Activated CD4-positive, alpha-beta T cell treated with anti-CD3 and anti-CD28 coated beads, Interleukin-2, amount 50 U/mL, for 4 hours (primary cell): ENCODE measurements around the gene MDC1.

Experiments used
- DNase-seq, 2 experiments: peaks; one replicate each; pipeline ENCODE4 v3.0.0-alpha.2; 2020

MDC1 gene

GRCh38 chr6:30747902-30748769 is 31.1 kb upstream of the MDC1 start:
- DNase-seq = no peak

- no peak for DNase-seq
Measured at GRCh38 chr6:30747300-30747687, 30.2 kb upstream of the MDC1 start.

GRCh38 chr6:30744054-30744805 is 27.1 kb upstream of the MDC1 start, which contains the start of gene IER3:
Gene IER3, minus strand, starts transcription at chr6:30744547. Its CDS starts 29 bp downstream, at chr6:30744518.
- peak; percentile 87 to 88 for DNase-seq

- peak in 1 of 2 experiments; percentile 36 for DNase-seq
Measured at GRCh38 chr6:30743099-30744053, 26.3 kb upstream of the MDC1 start.

- peak; percentile 84 for DNase-seq
Measured at GRCh38 chr6:30742316-30743098, 25.4 kb upstream of the MDC1 start, which contains the start of gene FLOT1. Gene FLOT1, minus strand, starts transcription at chr6:30742687. Its CDS starts 498 bp downstream, at chr6:30742189.

GRCh38 chr6:30741789-30742315 is 24.8 kb upstream of the MDC1 start:
- peak; percentile 35 to 39 for DNase-seq

- no peak for DNase-seq
Measured at GRCh38 chr6:30741063-30741779, 24.1 kb upstream of the MDC1 start.

GRCh38 chr6:30740540-30740870 is 23.4 kb upstream of the MDC1 start:
- no peak for DNase-seq

- DNase-seq = no peak
Measured at GRCh38 chr6:30738532-30738931, 21.5 kb upstream of the MDC1 start.

- DNase-seq = no peak
Measured at GRCh38 chr6:30735668-30736314, 18.7 kb upstream of the MDC1 start.

- DNase-seq = no peak
Measured at GRCh38 chr6:30732237-30732943, 15.3 kb upstream of the MDC1 start.

- DNase-seq = peak; percentile 80 to 85
Measured at GRCh38 chr6:30730601-30731435, 13.7 kb upstream of the MDC1 start.

- no peak for DNase-seq
Measured at GRCh38 chr6:30727920-30728553, 11.0 kb upstream of the MDC1 start.

- no peak for DNase-seq
Measured at GRCh38 chr6:30726506-30727413, 9.7 kb upstream of the MDC1 start.

GRCh38 chr6:30725713-30726505 is 8.8 kb upstream of the MDC1 start:
- no peak for DNase-seq
